H1 (cell line): ENCODE measurements around the gene SH3D19.

Experiments used
- CTCF ChIP-seq, 3 experiments: IDR thresholded peaks; 1 replicate in 2 of 3; 2 replicates in 1 of 3; pipeline versions ENCODE4 v1.5.1 to v1.6.1; 2011; ENCODE audit warnings: low read length in 3 of 3, mild to moderate bottlenecking in 3 of 3, inconsistent platforms in 2 of 3, low read depth in 1 of 3, moderate library complexity in 1 of 3; ENCODE audit not compliant: insufficient read depth in 1 of 3; ENCODE audit errors: control extremely low read depth in 1 of 3
- RNF2 ChIP-seq: fragments of 200-900, 300-1000 bp; sonication (generic); IDR thresholded peaks from 2 replicates; pipeline ENCODE4 v1.7.1; 2016; ENCODE audit warnings: borderline replicate concordance, low read depth, mild to moderate bottlenecking, antibody characterized with exemption, low read length; ENCODE audit not compliant: poor library complexity, severe bottlenecking; ENCODE audit errors: missing control alignments

GRCh38 chr4:151202381-151202780 is 123.0 kb downstream of the SH3D19 start:
- TF ChIP-seq RNF2, result no peak
- TF ChIP-seq CTCF (IDR thresholded peaks at IDR 0.05; ENCODE audit: control extremely low read depth in 1 of 3, insufficient read depth in 1 of 3, low read depth in 1 of 3, low read length in 3 of 3), result no peak
